ENCODE data around the gene PHAF1. TPM values are rescaled to one million over a fixed set of nuclear protein-coding genes. Genes with fewer than 3 reads are reported as not detected.

Gene PHAF1
- total and polyA plus RNA-seq, 9 of the 15 experiments (the other 6 are each of a cell fraction or from before 2014, with no cell fraction given): 5.1 to 25.4 (median 13.8) TPM

GRCh38 chr16:67164599-67165061 lies 54.9 kb downstream of the PHAF1 start, which contains the start of gene HSF4 (continued):
- TF ChIP-seq, protein P1, sequence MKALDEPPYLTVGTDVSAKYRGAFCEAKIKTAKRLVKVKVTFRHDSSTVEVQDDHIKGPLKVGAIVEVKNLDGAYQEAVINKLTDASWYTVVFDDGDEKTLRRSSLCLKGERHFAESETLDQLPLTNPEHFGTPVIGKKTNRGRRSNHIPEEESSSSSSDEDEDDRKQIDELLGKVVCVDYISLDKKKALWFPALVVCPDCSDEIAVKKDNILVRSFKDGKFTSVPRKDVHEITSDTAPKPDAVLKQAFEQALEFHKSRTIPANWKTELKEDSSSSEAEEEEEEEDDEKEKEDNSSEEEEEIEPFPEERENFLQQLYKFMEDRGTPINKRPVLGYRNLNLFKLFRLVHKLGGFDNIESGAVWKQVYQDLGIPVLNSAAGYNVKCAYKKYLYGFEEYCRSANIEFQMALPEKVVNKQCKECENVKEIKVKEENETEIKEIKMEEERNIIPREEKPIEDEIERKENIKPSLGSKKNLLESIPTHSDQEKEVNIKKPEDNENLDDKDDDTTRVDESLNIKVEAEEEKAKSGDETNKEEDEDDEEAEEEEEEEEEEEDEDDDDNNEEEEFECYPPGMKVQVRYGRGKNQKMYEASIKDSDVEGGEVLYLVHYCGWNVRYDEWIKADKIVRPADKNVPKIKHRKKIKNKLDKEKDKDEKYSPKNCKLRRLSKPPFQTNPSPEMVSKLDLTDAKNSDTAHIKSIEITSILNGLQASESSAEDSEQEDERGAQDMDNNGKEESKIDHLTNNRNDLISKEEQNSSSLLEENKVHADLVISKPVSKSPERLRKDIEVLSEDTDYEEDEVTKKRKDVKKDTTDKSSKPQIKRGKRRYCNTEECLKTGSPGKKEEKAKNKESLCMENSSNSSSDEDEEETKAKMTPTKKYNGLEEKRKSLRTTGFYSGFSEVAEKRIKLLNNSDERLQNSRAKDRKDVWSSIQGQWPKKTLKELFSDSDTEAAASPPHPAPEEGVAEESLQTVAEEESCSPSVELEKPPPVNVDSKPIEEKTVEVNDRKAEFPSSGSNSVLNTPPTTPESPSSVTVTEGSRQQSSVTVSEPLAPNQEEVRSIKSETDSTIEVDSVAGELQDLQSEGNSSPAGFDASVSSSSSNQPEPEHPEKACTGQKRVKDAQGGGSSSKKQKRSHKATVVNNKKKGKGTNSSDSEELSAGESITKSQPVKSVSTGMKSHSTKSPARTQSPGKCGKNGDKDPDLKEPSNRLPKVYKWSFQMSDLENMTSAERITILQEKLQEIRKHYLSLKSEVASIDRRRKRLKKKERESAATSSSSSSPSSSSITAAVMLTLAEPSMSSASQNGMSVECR (CRISPR knock-in tag; IDR thresholded peaks at IDR 0.05): peak; percentile 56; the same call in 1 of the 2 replicates
- TF ChIP-seq ZNF398 (CRISPR knock-in tag; IDR thresholded peaks at IDR 0.05): no peak
- TF ChIP-seq POLR2A (conservative IDR thresholded peaks at IDR 0.05): peak; percentile 62
- TF ChIP-seq ZNF586 (CRISPR knock-in tag; conservative IDR thresholded peaks at IDR 0.05): no peak
- peak; percentile 70; the same call in 1 of the 2 replicates for TF ChIP-seq PHF8 (IDR thresholded peaks at IDR 0.05; ENCODE audit: borderline replicate concordance, low read length)
- TF ChIP-seq SAFB2 (IDR thresholded peaks at IDR 0.05; ENCODE audit: borderline replicate concordance, low read depth, low read length, severe bottlenecking): no peak
- peak; percentile 58 for TF ChIP-seq HNRNPLL (IDR thresholded peaks at IDR 0.05; ENCODE audit: low read depth, low read length, poor library complexity, severe bottlenecking)
- peak; percentile 85 for TF ChIP-seq FIP1L1 (IDR thresholded peaks at IDR 0.05; ENCODE audit: low read depth, low read length, poor library complexity, severe bottlenecking)
- peak; percentile 61 for TF ChIP-seq U2AF1 (optimal IDR thresholded peaks at IDR 0.05; ENCODE audit: low read depth, low read length)
- peak; percentile 88 for TF ChIP-seq MYC (IDR thresholded peaks at IDR 0.05; ENCODE audit: low read depth, low read length)
- no peak for TF ChIP-seq MYC (CRISPR knock-in tag; IDR thresholded peaks at IDR 0.05; ENCODE audit: borderline replicate concordance, low read depth)
- TF ChIP-seq USF1 (CRISPR knock-in tag; IDR thresholded peaks at IDR 0.05): peak; percentile 77
- TF ChIP-seq CREB3L1 (IDR thresholded peaks at IDR 0.05; ENCODE audit: borderline replicate concordance, low read depth): peak; percentile 44; the same call in 1 of the 2 replicates
- TF ChIP-seq TAF1 (IDR thresholded peaks at IDR 0.05; ENCODE audit: control insufficient read depth, extremely low read depth, insufficient read depth, low read length, severe bottlenecking): peak; percentile 41
- TF ChIP-seq NRF1 (conservative IDR thresholded peaks at IDR 0.05 in 1 of 2, IDR thresholded peaks at IDR 0.05 in 1 of 2): peak in 1 of 2 experiments; percentile 45; a peak in 2 of 4 replicates
- 0 out of 2 replicates have a peak, but pooled peaks have one; percentile 71 for TF ChIP-seq GATAD2B (IDR thresholded peaks at IDR 0.05; ENCODE audit: borderline replicate concordance)
- TF ChIP-seq RBBP5 (IDR thresholded peaks at IDR 0.05; ENCODE audit: borderline replicate concordance, insufficient read depth, low read length, poor library complexity, severe bottlenecking): peak; percentile 59
- no peak for TF ChIP-seq NFIX (CRISPR knock-in tag; IDR thresholded peaks at IDR 0.05; ENCODE audit: low read depth)
- peak; percentile 55; the same call in 1 of the 2 replicates for TF ChIP-seq MTA3 (IDR thresholded peaks at IDR 0.05; ENCODE audit: borderline replicate concordance)

Measured in K562 (cell line).